HepG2 (cell line): ENCODE results near the gene IFRD1. TPM values are rescaled to one million over a fixed set of nuclear protein-coding genes. Genes with fewer than 3 reads are reported as not detected.

Experiments used
- BHLHE40 ChIP-seq: IDR thresholded peaks from 2 replicates; pipeline ENCODE4 v1.6.1; 2011; ENCODE audit warnings: low read length, improper control_type of control experiment
- FOXM1 ChIP-seq: sonication (generic); formaldehyde crosslinking; IDR thresholded peaks from 2 replicates; pipeline ENCODE4 v1.5.0; 2020; ENCODE audit warnings: missing genetic modification reagents
- HNRNPUL1 ChIP-seq: fragments of 200-400 bp; formaldehyde crosslinking; IDR thresholded peaks from 2 replicates; pipeline ENCODE4 v1.6.1; 2017; ENCODE audit warnings: low read depth, mild to moderate bottlenecking, low read length, moderate library complexity
- PHB2 ChIP-seq: fragments of 450-650 bp; IDR thresholded peaks from 2 replicates; pipeline ENCODE4 v1.6.1; 2018; ENCODE audit not compliant: partially characterized antibody
- PTBP1 ChIP-seq: fragments of 200-400 bp; formaldehyde crosslinking; IDR thresholded peaks from 2 replicates; pipeline ENCODE4 v1.6.1; 2018; ENCODE audit warnings: low read length, low read depth; ENCODE audit not compliant: poor library complexity, severe bottlenecking
- RORA ChIP-seq: sonication (generic); formaldehyde crosslinking; IDR thresholded peaks from 2 replicates; pipeline ENCODE4 v1.5.0; 2020; ENCODE audit warnings: mild to moderate bottlenecking, missing genetic modification reagents, moderate library complexity
- TCF12 ChIP-seq, 2 experiments: fragments of 450-650 bp in 1 of 2; sonication (generic) in 1 of 2; formaldehyde crosslinking in 1 of 2; IDR thresholded peaks; 2 replicates each; pipeline versions ENCODE4 v1.6.1 to v1.8.0; 2017 to 2022; ENCODE audit warnings: antibody characterized with exemption in 1 of 2, mild to moderate bottlenecking in 1 of 2, missing genetic modification reagents in 1 of 2, moderate library complexity in 1 of 2
- ZBTB8A ChIP-seq: sonication (generic); formaldehyde crosslinking; IDR thresholded peaks from 2 replicates; pipeline ENCODE4 v1.4.0; 2020; ENCODE audit warnings: mild to moderate bottlenecking, low read depth, missing genetic modification reagents, borderline replicate concordance
- ZFAT ChIP-seq: sonication (generic); formaldehyde crosslinking; conservative IDR thresholded peaks from 2 replicates; pipeline ENCODE4 v1.8.1; 2023; ENCODE audit warnings: missing genetic modification reagents, inconsistent platforms
- ZFX ChIP-seq: sonication (generic); formaldehyde crosslinking; IDR thresholded peaks from 2 replicates; pipeline ENCODE4 v1.4.0; 2020; ENCODE audit warnings: mild to moderate bottlenecking, low read depth, missing genetic modification reagents, moderate library complexity
- ZNF10 ChIP-seq: sonication (generic); formaldehyde crosslinking; IDR thresholded peaks from 2 replicates; pipeline ENCODE4 v1.4.0; 2020; ENCODE audit warnings: mild to moderate bottlenecking, low read depth, missing genetic modification reagents, borderline replicate concordance
- ZNF354B ChIP-seq: sonication (generic); formaldehyde crosslinking; IDR thresholded peaks from 2 replicates; pipeline ENCODE4 v1.8.0; 2022; ENCODE audit warnings: mild to moderate bottlenecking, missing genetic modification reagents
- ZNF552 ChIP-seq: sonication (generic); formaldehyde crosslinking; IDR thresholded peaks from 2 replicates; pipeline ENCODE4 v1.9.0; 2022; ENCODE audit warnings: missing genetic modification reagents, mild to moderate bottlenecking, borderline replicate concordance
- ZNF570 ChIP-seq: sonication (generic); formaldehyde crosslinking; IDR thresholded peaks from 2 replicates; pipeline ENCODE4 v1.4.0; 2020; ENCODE audit warnings: mild to moderate bottlenecking, missing genetic modification reagents, borderline replicate concordance
- ZNF605 ChIP-seq: sonication (generic); formaldehyde crosslinking; IDR thresholded peaks from 2 replicates; pipeline ENCODE4 v1.8.0; 2022; ENCODE audit warnings: mild to moderate bottlenecking, missing genetic modification reagents
- ZNF775 ChIP-seq: sonication (generic); formaldehyde crosslinking; IDR thresholded peaks from 2 replicates; pipeline ENCODE4 v1.4.0; 2020; ENCODE audit warnings: missing genetic modification reagents, mild to moderate bottlenecking, moderate library complexity, borderline replicate concordance
- polyA plus RNA-seq, 8 experiments: library from polyadenylated mRNA; depleted of rRNA in 3 of 8; stranded (reverse) in 7 of 8; unstranded in 1 of 8; fragments of >200 nt; fragmentation: Illumina TruSeq in 4 of 8; extraction: Trizol in 4 of 8; gene quantifications; 2 replicates each; pipeline versions ENCODE4 v1.2.1 to v1.2.3, GENCODE V29; 2011 to 2016; ENCODE audit warnings: low read depth in 4 of 8, missing spikeins in 1 of 8, mixed read lengths in 1 of 8; ENCODE audit not compliant: insufficient read depth in 1 of 8
- total RNA-seq, 5 experiments: library from RNA; depleted of rRNA; stranded (reverse); fragments of >200 nt; fragmentation: Illumina TruSeq; extraction: Trizol; gene quantifications; 2 replicates each; pipeline ENCODE4 v1.2.3, GENCODE V29; 2016; ENCODE audit warnings: low read depth in 1 of 5
- TF ChIP-seq, protein P1 (sequence below), 2 experiments: IDR thresholded peaks; 2 replicates each; pipeline ENCODE4 v1.6.1; 2011 to 2012; ENCODE audit warnings: low read length in 2 of 2, borderline replicate concordance in 1 of 2, low read depth in 1 of 2, mild to moderate bottlenecking in 1 of 2, moderate library complexity in 1 of 2
- TF ChIP-seq, protein P2 (sequence below): sonication (generic); formaldehyde crosslinking; IDR thresholded peaks from 2 replicates; pipeline ENCODE4 v1.5.0; 2020; ENCODE audit warnings: missing genetic modification reagents
- TF ChIP-seq, protein P3 (sequence below): sonication (generic); formaldehyde crosslinking; IDR thresholded peaks from 2 replicates; pipeline ENCODE4 v1.5.0; 2020; ENCODE audit warnings: missing genetic modification reagents, mild to moderate bottlenecking, borderline replicate concordance
- TF ChIP-seq, protein P4 (sequence below): sonication (generic); formaldehyde crosslinking; IDR thresholded peaks from 2 replicates; pipeline ENCODE4 v1.9.0; 2021; ENCODE audit warnings: missing genetic modification reagents, borderline replicate concordance
- TF ChIP-seq, protein P5 (sequence below): sonication (generic); formaldehyde crosslinking; IDR thresholded peaks from 2 replicates; pipeline ENCODE4 v1.8.1; 2023; ENCODE audit warnings: missing genetic modification reagents, mild to moderate bottlenecking, borderline replicate concordance

Gene IFRD1
- total and polyA plus RNA-seq, 2 of the 13 experiments (the other 11 are each of a cell fraction or from before 2014, with no cell fraction given): 50.9 to 55.5 TPM

DNA sequence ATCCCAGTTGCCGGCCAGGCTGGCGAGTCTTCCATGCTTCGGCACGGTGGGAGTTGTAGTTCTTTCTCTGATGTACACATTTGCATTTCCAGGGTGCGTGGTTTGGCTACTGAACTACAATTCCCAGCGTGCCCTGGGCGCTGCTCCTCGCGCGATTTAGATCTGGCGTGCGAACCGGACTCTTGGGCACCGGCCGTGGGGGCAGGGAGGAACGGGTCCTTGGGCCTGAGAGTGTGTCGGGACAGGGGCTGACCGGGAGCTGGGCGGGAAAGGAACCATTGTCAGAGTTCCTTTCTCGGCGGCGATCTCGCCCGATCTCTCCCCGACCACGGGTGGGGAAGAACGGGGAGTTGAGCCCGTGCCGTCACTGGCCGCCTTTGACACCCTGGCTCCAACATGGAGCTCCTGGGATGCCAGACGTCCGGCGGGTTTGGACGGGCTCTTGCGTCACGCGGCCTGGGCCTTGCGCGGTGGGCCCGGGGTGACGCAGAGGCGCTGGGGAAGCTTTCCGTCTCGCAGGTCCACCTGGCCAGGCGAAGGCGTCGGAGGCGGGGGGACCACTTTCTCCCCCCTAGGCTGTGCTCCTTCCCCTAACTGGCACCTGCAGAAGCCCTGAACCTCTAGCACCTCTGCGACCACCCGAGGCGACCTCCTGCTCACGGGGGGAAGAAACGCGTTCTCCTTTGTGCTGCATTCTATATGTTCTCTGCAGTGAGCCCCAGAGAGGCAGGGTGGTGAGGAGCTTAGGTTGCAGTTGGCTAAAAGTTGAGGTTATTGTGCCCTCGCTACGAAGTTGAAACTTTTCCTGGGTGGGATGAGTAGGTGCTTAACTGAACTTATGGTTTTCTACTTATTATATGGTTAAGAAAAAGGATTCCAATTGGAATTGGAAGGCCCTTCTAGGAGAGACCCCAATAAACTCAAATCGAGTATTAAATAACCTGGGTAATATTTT is 824 bp downstream of the IFRD1 start (continued):
- TF ChIP-seq, protein P1, sequence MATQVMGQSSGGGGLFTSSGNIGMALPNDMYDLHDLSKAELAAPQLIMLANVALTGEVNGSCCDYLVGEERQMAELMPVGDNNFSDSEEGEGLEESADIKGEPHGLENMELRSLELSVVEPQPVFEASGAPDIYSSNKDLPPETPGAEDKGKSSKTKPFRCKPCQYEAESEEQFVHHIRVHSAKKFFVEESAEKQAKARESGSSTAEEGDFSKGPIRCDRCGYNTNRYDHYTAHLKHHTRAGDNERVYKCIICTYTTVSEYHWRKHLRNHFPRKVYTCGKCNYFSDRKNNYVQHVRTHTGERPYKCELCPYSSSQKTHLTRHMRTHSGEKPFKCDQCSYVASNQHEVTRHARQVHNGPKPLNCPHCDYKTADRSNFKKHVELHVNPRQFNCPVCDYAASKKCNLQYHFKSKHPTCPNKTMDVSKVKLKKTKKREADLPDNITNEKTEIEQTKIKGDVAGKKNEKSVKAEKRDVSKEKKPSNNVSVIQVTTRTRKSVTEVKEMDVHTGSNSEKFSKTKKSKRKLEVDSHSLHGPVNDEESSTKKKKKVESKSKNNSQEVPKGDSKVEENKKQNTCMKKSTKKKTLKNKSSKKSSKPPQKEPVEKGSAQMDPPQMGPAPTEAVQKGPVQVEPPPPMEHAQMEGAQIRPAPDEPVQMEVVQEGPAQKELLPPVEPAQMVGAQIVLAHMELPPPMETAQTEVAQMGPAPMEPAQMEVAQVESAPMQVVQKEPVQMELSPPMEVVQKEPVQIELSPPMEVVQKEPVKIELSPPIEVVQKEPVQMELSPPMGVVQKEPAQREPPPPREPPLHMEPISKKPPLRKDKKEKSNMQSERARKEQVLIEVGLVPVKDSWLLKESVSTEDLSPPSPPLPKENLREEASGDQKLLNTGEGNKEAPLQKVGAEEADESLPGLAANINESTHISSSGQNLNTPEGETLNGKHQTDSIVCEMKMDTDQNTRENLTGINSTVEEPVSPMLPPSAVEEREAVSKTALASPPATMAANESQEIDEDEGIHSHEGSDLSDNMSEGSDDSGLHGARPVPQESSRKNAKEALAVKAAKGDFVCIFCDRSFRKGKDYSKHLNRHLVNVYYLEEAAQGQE (IDR thresholded peaks at IDR 0.05; ENCODE audit: borderline replicate concordance in 1 of 2, low read depth in 1 of 2, low read length in 2 of 2): no peak; a peak in 1 of 4 replicates
- no peak for TF ChIP-seq ZNF570
- TF ChIP-seq FOXM1 (CRISPR knock-in tag): no peak
- TF ChIP-seq ZNF354B (CRISPR knock-in tag): 0 out of 2 replicates have a peak, but pooled peaks have one; percentile 89
- TF ChIP-seq, protein P2, sequence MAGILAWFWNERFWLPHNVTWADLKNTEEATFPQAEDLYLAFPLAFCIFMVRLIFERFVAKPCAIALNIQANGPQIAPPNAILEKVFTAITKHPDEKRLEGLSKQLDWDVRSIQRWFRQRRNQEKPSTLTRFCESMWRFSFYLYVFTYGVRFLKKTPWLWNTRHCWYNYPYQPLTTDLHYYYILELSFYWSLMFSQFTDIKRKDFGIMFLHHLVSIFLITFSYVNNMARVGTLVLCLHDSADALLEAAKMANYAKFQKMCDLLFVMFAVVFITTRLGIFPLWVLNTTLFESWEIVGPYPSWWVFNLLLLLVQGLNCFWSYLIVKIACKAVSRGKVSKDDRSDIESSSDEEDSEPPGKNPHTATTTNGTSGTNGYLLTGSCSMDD: no peak
- TF ChIP-seq ZNF552 (CRISPR knock-in tag): no peak; the same call in 1 of the 2 replicates
- TF ChIP-seq ZFX (CRISPR knock-in tag): peak; percentile 81
- no peak for TF ChIP-seq ZBTB8A (CRISPR knock-in tag)
- TF ChIP-seq ZFAT (CRISPR knock-in tag): no peak
- no peak for TF ChIP-seq ZNF10 (CRISPR knock-in tag)
- TF ChIP-seq TCF12 (IDR thresholded peaks at IDR 0.05): no peak
- TF ChIP-seq TCF12 (CRISPR knock-in tag; IDR thresholded peaks at IDR 0.05): peak; percentile 50; the same call in 1 of the 2 replicates
- TF ChIP-seq, protein P3, sequence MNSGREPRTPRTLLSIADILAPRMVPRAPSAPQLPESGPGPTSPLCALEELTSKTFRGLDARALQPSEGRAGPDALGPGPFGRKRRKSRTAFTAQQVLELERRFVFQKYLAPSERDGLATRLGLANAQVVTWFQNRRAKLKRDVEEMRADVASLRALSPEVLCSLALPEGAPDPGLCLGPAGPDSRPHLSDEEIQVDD: no peak
- TF ChIP-seq ZNF775: no peak
- no peak for TF ChIP-seq HNRNPUL1
- TF ChIP-seq, protein P4, sequence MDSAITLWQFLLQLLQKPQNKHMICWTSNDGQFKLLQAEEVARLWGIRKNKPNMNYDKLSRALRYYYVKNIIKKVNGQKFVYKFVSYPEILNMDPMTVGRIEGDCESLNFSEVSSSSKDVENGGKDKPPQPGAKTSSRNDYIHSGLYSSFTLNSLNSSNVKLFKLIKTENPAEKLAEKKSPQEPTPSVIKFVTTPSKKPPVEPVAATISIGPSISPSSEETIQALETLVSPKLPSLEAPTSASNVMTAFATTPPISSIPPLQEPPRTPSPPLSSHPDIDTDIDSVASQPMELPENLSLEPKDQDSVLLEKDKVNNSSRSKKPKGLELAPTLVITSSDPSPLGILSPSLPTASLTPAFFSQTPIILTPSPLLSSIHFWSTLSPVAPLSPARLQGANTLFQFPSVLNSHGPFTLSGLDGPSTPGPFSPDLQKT (CRISPR knock-in tag): no peak
- no peak for TF ChIP-seq RORA (CRISPR knock-in tag)
- TF ChIP-seq ZNF605 (CRISPR knock-in tag): peak; percentile 68; the same call in 1 of the 2 replicates
- TF ChIP-seq, protein P5, sequence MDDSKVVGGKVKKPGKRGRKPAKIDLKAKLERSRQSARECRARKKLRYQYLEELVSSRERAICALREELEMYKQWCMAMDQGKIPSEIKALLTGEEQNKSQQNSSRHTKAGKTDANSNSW (CRISPR knock-in tag): peak; percentile 77; the same call in 1 of the 2 replicates
- TF ChIP-seq PTBP1: no peak
- TF ChIP-seq BHLHE40: peak; percentile 25; the same call in 1 of the 2 replicates
- no peak for TF ChIP-seq PHB2
